Hepatocyte (in vitro differentiated cells): ENCODE measurements around the gene PPCDC. TPM values are rescaled to one million over a fixed set of nuclear protein-coding genes. Genes with fewer than 3 reads are reported as not detected.

Source experiments
- DNase-seq: peaks from one replicate; pipeline ENCODE4 v3.0.0-alpha.2; 2016; ENCODE audit warnings: low spot score
- H2AFZ ChIP-seq: fragments of 200-600 bp; sonication (generic); 2 replicates; pipeline ENCODE4 v1.6.0; 2016; ENCODE audit warnings: antibody characterized with exemption, mild to moderate bottlenecking
- H3K27ac ChIP-seq: fragments of 200-600 bp; sonication (generic); 2 replicates; pipeline ENCODE4 v1.5.1; 2016; ENCODE audit warnings: mild to moderate bottlenecking
- H3K27me3 ChIP-seq: fragments of 200-600 bp; sonication (generic); 2 replicates; pipeline ENCODE4 v1.6.1; 2016
- H3K36me3 ChIP-seq: fragments of 200-600 bp; sonication (generic); replicated peaks from 2 replicates; pipeline ENCODE4 v1.5.1; 2016; ENCODE audit warnings: low read depth; ENCODE audit not compliant: insufficient read depth
- H3K4me1 ChIP-seq: fragments of 200-600 bp; sonication (generic); 2 replicates; pipeline ENCODE4 v1.5.1; 2016; ENCODE audit warnings: mild to moderate bottlenecking, moderate library complexity; ENCODE audit not compliant: insufficient read depth
- H3K4me2 ChIP-seq: fragments of 200-600 bp; sonication (generic); 2 replicates; pipeline ENCODE4 v1.6.0; 2016
- H3K4me3 ChIP-seq: fragments of 200-600 bp; sonication (generic); 2 replicates; pipeline ENCODE4 v1.5.1; 2016; ENCODE audit warnings: mild to moderate bottlenecking
- H3K79me2 ChIP-seq: fragments of 200-600 bp; sonication (generic); 2 replicates; pipeline ENCODE4 v1.6.0; 2017; ENCODE audit warnings: mild to moderate bottlenecking
- H3K9me2 ChIP-seq: fragments of 200-600 bp; sonication (generic); replicated peaks from 2 replicates; pipeline ENCODE4 v1.6.0; 2017; ENCODE audit warnings: mild to moderate bottlenecking; ENCODE audit not compliant: insufficient read depth
- H3K9me3 ChIP-seq: fragments of 200-600 bp; sonication (generic); 2 replicates; pipeline ENCODE4 v1.5.1; 2016; ENCODE audit warnings: low read depth, mild to moderate bottlenecking
- H4K20me1 ChIP-seq: fragments of 200-600 bp; sonication (generic); 2 replicates; pipeline ENCODE4 v1.6.0; 2016; ENCODE audit warnings: mild to moderate bottlenecking; ENCODE audit not compliant: insufficient read depth, poor library complexity, severe bottlenecking
- EZH2 ChIP-seq: fragments of 200-600 bp; sonication (generic); IDR thresholded peaks from 2 replicates; pipeline ENCODE4 v1.6.1; 2016; ENCODE audit warnings: antibody characterized with exemption, mild to moderate bottlenecking, borderline replicate concordance
- EZH2phosphoT487 ChIP-seq: fragments of 200-600 bp; sonication (generic); IDR thresholded peaks from one replicate; pipeline ENCODE4 v1.6.1; 2018; ENCODE audit warnings: antibody characterized with exemption, mild to moderate bottlenecking, low read depth, moderate library complexity; ENCODE audit not compliant: unreplicated experiment, severe bottlenecking
- WGBS: methylation state at CpG from one replicate; pipeline ENCODE4 v1.1.6; 2016; ENCODE audit warnings: low lambda C conversion rate; ENCODE audit errors: missing lambda C conversion rate; 5-methylcytosine and 5-hydroxymethylcytosine counted together
- polyA plus RNA-seq: library from polyadenylated mRNA; unstranded; fragments of >200 nt; fragmentation: Nextera tagmentation; extraction: Ambion mirVana; gene quantifications from 2 replicates; pipeline ENCODE4 v1.2.1, GENCODE V29; 2016
- total RNA-seq: library from RNA; depleted of rRNA; stranded (reverse); fragments of >200 nt; gene quantifications from 2 replicates; pipeline ENCODE4 v1.2.3, GENCODE V29; 2014
- TF ChIP-seq, protein P1 (sequence below): fragments of 200-600 bp; sonication (generic); IDR thresholded peaks from 2 replicates; pipeline ENCODE4 v1.5.1; 2016; ENCODE audit warnings: antibody characterized with exemption, mild to moderate bottlenecking; ENCODE audit not compliant: poor library complexity

The PPCDC gene
- total and polyA plus RNA-seq, 2 experiments from 2014 or later = 16.4 to 21.1 TPM

DNA sequence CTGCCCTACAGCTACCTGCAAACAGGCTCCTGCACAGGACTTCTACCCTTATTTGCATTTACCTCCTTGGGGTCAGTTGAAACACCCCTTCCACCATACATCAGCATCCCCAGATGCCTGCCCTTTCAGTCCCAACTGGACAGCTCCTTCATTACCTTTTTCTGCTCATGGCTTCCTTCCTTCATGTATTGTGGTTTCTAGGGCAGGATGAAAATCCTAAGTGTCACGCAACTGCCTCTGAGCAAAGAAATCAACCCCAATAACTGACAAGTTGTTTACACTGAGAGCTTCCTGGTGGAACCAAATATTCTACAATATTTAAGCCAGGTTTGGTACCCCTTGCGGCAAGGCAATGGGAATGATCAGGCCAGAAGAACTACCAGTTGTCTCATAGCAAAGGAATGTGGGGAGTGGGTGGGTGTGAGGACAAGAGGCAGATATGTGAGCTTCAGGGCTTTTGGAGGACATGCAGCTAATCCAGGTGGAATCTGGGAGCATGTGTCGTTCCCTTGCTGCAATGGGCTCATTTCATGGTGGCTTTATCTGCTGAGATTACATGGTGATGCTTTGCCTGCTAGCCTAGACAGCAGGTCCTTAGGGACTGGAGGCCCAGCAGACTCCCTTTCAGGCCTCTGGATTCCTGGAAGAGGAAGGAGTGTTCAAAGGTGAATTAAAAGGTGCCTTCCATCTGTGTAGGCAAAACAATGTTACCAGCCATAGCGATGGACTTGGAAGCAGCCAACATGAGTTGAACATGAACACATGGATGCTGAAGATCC is 34.9 kb downstream of the PPCDC start:
- TF ChIP-seq, protein P1, sequence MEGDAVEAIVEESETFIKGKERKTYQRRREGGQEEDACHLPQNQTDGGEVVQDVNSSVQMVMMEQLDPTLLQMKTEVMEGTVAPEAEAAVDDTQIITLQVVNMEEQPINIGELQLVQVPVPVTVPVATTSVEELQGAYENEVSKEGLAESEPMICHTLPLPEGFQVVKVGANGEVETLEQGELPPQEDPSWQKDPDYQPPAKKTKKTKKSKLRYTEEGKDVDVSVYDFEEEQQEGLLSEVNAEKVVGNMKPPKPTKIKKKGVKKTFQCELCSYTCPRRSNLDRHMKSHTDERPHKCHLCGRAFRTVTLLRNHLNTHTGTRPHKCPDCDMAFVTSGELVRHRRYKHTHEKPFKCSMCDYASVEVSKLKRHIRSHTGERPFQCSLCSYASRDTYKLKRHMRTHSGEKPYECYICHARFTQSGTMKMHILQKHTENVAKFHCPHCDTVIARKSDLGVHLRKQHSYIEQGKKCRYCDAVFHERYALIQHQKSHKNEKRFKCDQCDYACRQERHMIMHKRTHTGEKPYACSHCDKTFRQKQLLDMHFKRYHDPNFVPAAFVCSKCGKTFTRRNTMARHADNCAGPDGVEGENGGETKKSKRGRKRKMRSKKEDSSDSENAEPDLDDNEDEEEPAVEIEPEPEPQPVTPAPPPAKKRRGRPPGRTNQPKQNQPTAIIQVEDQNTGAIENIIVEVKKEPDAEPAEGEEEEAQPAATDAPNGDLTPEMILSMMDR = no peak
- TF ChIP-seq EZH2phosphoT487 (no peak), EZH2 (no peak)
- Histone ChIP-seq H3K27ac (peak overlapping the region; percentile 70), H3K79me2 (no peaks in the 10 kb centered on the region), H3K36me3 (no peaks in the 10 kb centered on the region), H4K20me1 (no peaks in the 10 kb centered on the region), H3K4me3 (no peak overlapping the region), H3K9me2 (no peaks in the 10 kb centered on the region), H3K9me3 (no peaks in the 10 kb centered on the region), H3K27me3 (no peaks in the 10 kb centered on the region), H2AFZ (no peak overlapping the region), H3K4me2 (no peak overlapping the region), H3K4me1 (peaks cover 17% of the 10 kb centered on the region)
- DNase-seq = no peak
- WGBS = 57% methylated on average over 4 of the region's 4 CpGs

DNA sequence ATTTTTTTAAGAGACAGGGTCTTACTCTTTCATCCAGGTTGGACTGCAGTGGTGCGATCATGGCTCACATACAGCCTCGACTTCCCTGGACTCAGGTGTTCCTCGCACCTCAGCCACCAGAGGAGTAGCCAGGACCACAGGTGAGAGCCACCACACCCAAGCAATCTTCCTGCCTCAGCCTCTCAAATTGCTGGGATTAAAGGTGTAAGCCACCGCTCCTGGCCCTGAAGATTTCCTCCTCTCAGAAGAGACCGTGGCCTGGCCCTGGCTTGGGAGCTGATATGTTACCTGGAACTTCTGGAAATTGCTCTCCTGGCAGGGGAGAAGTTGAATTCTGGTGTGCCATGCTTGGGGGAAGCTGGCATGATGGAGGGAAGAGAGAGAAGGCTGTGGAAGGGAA is 36.2 kb downstream of the PPCDC start:
- H3K4me1 ChIP-seq = peaks cover 10% of the 10 kb centered on the region
- H3K27ac ChIP-seq = no peak overlapping the region
- no peak overlapping the region for H2AFZ ChIP-seq
- H3K36me3 ChIP-seq = no peaks in the 10 kb centered on the region
- H3K4me3 ChIP-seq = no peak overlapping the region
- no peaks in the 10 kb centered on the region for H3K9me2 ChIP-seq
- H3K4me2 ChIP-seq = no peak overlapping the region
- no peaks in the 10 kb centered on the region for H4K20me1 ChIP-seq
- no peaks in the 10 kb centered on the region for H3K9me3 ChIP-seq
- TF ChIP-seq EZH2 (no peak), EZH2phosphoT487 (no peak)
- TF ChIP-seq, protein P1 = no peak
- no peaks in the 10 kb centered on the region for H3K79me2 ChIP-seq
- no peaks in the 10 kb centered on the region for H3K27me3 ChIP-seq
- no peak for DNase-seq
- 91% methylated on average over 5 of the region's 5 CpGs for WGBS

DNA sequence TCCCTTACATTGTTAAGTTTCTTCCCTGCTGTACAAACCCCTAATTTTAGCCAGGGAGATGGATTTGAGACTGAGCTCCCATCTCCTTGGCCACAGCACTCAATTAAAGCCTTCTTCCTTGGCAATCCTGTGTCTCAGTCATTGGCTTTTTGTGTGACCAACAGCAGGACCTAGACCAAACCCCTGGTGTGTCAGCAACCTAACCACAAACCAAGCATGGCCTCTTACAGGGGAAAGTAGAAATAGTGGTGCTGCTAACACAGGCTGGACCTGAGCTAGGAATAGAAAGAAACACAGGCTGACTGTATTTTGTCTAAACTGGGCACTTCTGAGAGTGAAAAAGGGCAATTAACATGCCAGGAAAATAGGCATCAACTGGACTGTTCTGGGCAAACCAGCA is 37.9 kb downstream of the PPCDC start:
- no peak for DNase-seq
- H3K4me3 ChIP-seq = no peak overlapping the region

More for the DNA sequence above, 37.9 kb downstream of the PPCDC start:
- H3K36me3 ChIP-seq = no peaks in the 10 kb centered on the region
- H3K4me2 ChIP-seq = no peak overlapping the region
- H2AFZ ChIP-seq = no peak overlapping the region
- TF ChIP-seq, protein P1 = no peak
- no peak for TF ChIP-seq EZH2
- no peak for TF ChIP-seq EZH2phosphoT487
- peaks cover under 1% of the 10 kb centered on the region for H3K9me3 ChIP-seq
- H3K27me3 ChIP-seq = no peaks in the 10 kb centered on the region
- no peaks in the 10 kb centered on the region for H3K9me2 ChIP-seq
- no peaks in the 10 kb centered on the region for H3K79me2 ChIP-seq
- peaks cover 10% of the 10 kb centered on the region for H3K4me1 ChIP-seq
- H3K27ac ChIP-seq = no peak overlapping the region
- H4K20me1 ChIP-seq = no peaks in the 10 kb centered on the region
